GM18870 (cell line): ENCODE results near the gene NUDT13.

ENCODE experiments used
- ATAC-seq: cut with Tn5 transposase; IDR thresholded peaks from one replicate; pipeline ENCODE4 v1.9.1; 2021; ENCODE audit warnings: moderate library complexity; ENCODE audit not compliant: unreplicated experiment

NUDT13 gene

GRCh38 chr10:73161662-73162061, 51.4 kb downstream of the NUDT13 start:
- ATAC-seq = no peak

- no peak for ATAC-seq
Observed at GRCh38 chr10:73163096-73163495, 52.8 kb downstream of the NUDT13 start.

- ATAC-seq = no peak
Observed at GRCh38 chr10:73166972-73167371, 56.7 kb downstream of the NUDT13 start.

- ATAC-seq = no peak
Observed at GRCh38 chr10:73167458-73167782, 57.2 kb downstream of the NUDT13 start.

- ATAC-seq = peak; percentile 73
Observed at GRCh38 chr10:73167783-73168464, 57.7 kb downstream of the NUDT13 start, which contains the start of the genes ECD and FAM149B1. Gene ECD, minus strand, starts transcription at chr10:73168008. Its CDS starts 4,071 bp downstream, at chr10:73163937. Gene FAM149B1, plus strand, starts transcription at chr10:73168119. Its CDS starts 221 bp downstream, at chr10:73168340.

- ATAC-seq = no peak
Observed at GRCh38 chr10:73168465-73168803, 58.2 kb downstream of the NUDT13 start.

GRCh38 chr10:73169320-73169719, 59.1 kb downstream of the NUDT13 start:
- no peak for ATAC-seq

GRCh38 chr10:73172867-73173266, 62.6 kb downstream of the NUDT13 start:
- ATAC-seq = no peak

GRCh38 chr10:73174148-73174925, 64.1 kb downstream of the NUDT13 start:
- no peak for ATAC-seq
